SK-N-SH (cell line): ENCODE measurements around the gene SMPD2. TPM values are rescaled to one million over a fixed set of nuclear protein-coding genes. Genes with fewer than 3 reads are reported as not detected.

ENCODE experiments used
- CTCF ChIA-PET: fragments of 300-600, 350-600 bp; formaldehyde crosslinking; extraction: SDS; loops from one replicate; lab custom pipeline; 2021; lab: Yijun Ruan, JAX
- POLR2A ChIA-PET: fragments of 350-600 bp; sonication (Branson Sonifier 250); formaldehyde crosslinking; extraction: SDS; loops from one replicate; lab custom pipeline; 2020; ENCODE audit warnings: antibody characterized with exemption, inconsistent platforms; lab: Yijun Ruan, JAX
- DNase-seq: peaks from one replicate; pipeline ENCODE4 v3.0.0; 2012
- H2AFZ ChIP-seq: fragments of 200-600 bp; sonication (generic); 2 replicates; pipeline ENCODE4 v1.8.1; 2016; ENCODE audit warnings: antibody characterized with exemption, mild to moderate bottlenecking, low read depth
- H3F3A ChIP-seq: fragments of 200-600 bp; sonication (generic); replicated peaks from 2 replicates; pipeline ENCODE3; 2016; ENCODE audit warnings: antibody characterized with exemption, mild to moderate bottlenecking; ENCODE audit not compliant: insufficient read depth
- H3K27ac ChIP-seq, 2 experiments: fragments of 200-500 bp in 1 of 2; fragments of 200-600 bp in 1 of 2; sonication (Bioruptor generic) in 1 of 2; sonication (generic), shearing (Covaris generic) in 1 of 2; 2 replicates each; pipeline versions ENCODE4 v1.5.1 to v1.6.1; 2014 to 2016; ENCODE audit warnings: low read depth in 2 of 2, inconsistent platforms in 1 of 2, low read length in 1 of 2, mild to moderate bottlenecking in 1 of 2, mixed read lengths in 1 of 2
- H3K27me3 ChIP-seq: fragments of 200-600 bp; sonication (generic), shearing (Covaris generic); 2 replicates; pipeline ENCODE4 v1.6.1; 2016; ENCODE audit warnings: mixed run types; ENCODE audit not compliant: insufficient read depth
- H3K36me3 ChIP-seq, 2 experiments: fragments of 200-500 bp in 1 of 2; fragments of 200-600 bp in 1 of 2; sonication (Bioruptor generic) in 1 of 2; sonication (generic) in 1 of 2; replicated peaks in 1 of 2; 2 replicates each; pipeline versions ENCODE3 to v1.5.1; 2014 to 2016; ENCODE audit warnings: low read length in 1 of 2, mild to moderate bottlenecking in 1 of 2; ENCODE audit not compliant: insufficient read depth in 2 of 2, control insufficient read depth in 1 of 2
- H3K4me1 ChIP-seq, 2 experiments: fragments of 200-500 bp in 1 of 2; fragments of 200-600 bp in 1 of 2; sonication (Bioruptor generic) in 1 of 2; sonication (generic), shearing (Covaris generic) in 1 of 2; 2 replicates each; pipeline versions ENCODE4 v1.5.1 to v1.6.1; 2014 to 2016; ENCODE audit warnings: low read depth in 1 of 2, low read length in 1 of 2, mixed run types in 1 of 2; ENCODE audit not compliant: insufficient read depth in 2 of 2, control insufficient read depth in 1 of 2
- H3K4me2 ChIP-seq: fragments of 200-600 bp; sonication (generic), shearing (Covaris generic); 2 replicates; pipeline ENCODE4 v1.6.1; 2017; ENCODE audit warnings: mixed run types
- H3K4me3 ChIP-seq, 2 experiments: fragments of 200-500 bp in 1 of 2; fragments of 200-600 bp in 1 of 2; sonication (Bioruptor generic) in 1 of 2; sonication (generic), shearing (Covaris generic) in 1 of 2; 2 replicates each; pipeline versions ENCODE4 v1.5.1 to v1.8.1; 2014 to 2016; ENCODE audit warnings: low read depth in 2 of 2, inconsistent platforms in 1 of 2, low read length in 1 of 2, mild to moderate bottlenecking in 1 of 2, mixed read lengths in 1 of 2, moderate library complexity in 1 of 2
- H3K79me2 ChIP-seq: fragments of 200-600 bp; sonication (generic); 2 replicates; pipeline ENCODE4 v1.8.1; 2017; ENCODE audit warnings: mild to moderate bottlenecking; ENCODE audit not compliant: insufficient read depth
- H3K9ac ChIP-seq: fragments of 200-600 bp; sonication (generic); 2 replicates; pipeline ENCODE4 v1.6.1; 2017; ENCODE audit warnings: mixed run types
- H3K9me2 ChIP-seq: fragments of 200-600 bp; sonication (generic); 2 replicates; pipeline ENCODE4 v1.6.1; 2017; ENCODE audit warnings: mixed run types
- H3K9me3 ChIP-seq: fragments of 200-600 bp; sonication (generic); 2 replicates; pipeline ENCODE4 v1.6.1; 2017; ENCODE audit warnings: mixed run types, mild to moderate bottlenecking, moderate library complexity
- H4K20me1 ChIP-seq: fragments of 200-600 bp; sonication (generic); 2 replicates; pipeline ENCODE4 v1.6.1; 2017; ENCODE audit warnings: mild to moderate bottlenecking, mixed run types; ENCODE audit not compliant: insufficient read depth
- CHD2 ChIP-seq: fragments of 150-350 bp; IDR thresholded peaks from 2 replicates; pipeline ENCODE4 v1.6.1; 2018; ENCODE audit warnings: low read length; ENCODE audit not compliant: partially characterized antibody
- ELF1 ChIP-seq: IDR thresholded peaks from 2 replicates; pipeline ENCODE4 v1.4.0; 2012
- EP300 ChIP-seq, 2 experiments: IDR thresholded peaks; 2 replicates each; pipeline versions ENCODE4 v1.4.0 to v1.6.1; 2012; ENCODE audit warnings: borderline replicate concordance in 1 of 2, low read depth in 1 of 2, low read length in 1 of 2
- FOXM1 ChIP-seq: IDR thresholded peaks from 2 replicates; pipeline ENCODE4 v1.4.0; 2012; ENCODE audit warnings: low read depth, mild to moderate bottlenecking
- JUND ChIP-seq: IDR thresholded peaks from 2 replicates; pipeline ENCODE4 v1.4.0; 2012
- MEF2A ChIP-seq: IDR thresholded peaks from 2 replicates; pipeline ENCODE4 v1.4.0; 2012; ENCODE audit warnings: low read depth, borderline replicate concordance
- MXI1 ChIP-seq: IDR thresholded peaks from 2 replicates; pipeline ENCODE4 v1.6.1; 2012; ENCODE audit warnings: mild to moderate bottlenecking, low read depth, low read length, improper control_type of control experiment
- NFIC ChIP-seq: IDR thresholded peaks from 2 replicates; pipeline ENCODE4 v1.4.0; 2012; ENCODE audit warnings: borderline replicate concordance
- POLR2AphosphoS5 ChIP-seq: IDR thresholded peaks from 2 replicates; pipeline ENCODE4 v1.6.1; 2012; ENCODE audit warnings: low read depth, low read length
- RXRA ChIP-seq: IDR thresholded peaks from 2 replicates; pipeline ENCODE4 v1.4.0; 2012; ENCODE audit warnings: low read depth, mild to moderate bottlenecking, borderline replicate concordance
- SMC3 ChIP-seq: IDR thresholded peaks from 2 replicates; pipeline ENCODE4 v1.6.1; 2012; ENCODE audit warnings: low read depth, low read length, improper control_type of control experiment
- TCF12 ChIP-seq: IDR thresholded peaks from 2 replicates; pipeline ENCODE4 v1.4.0; 2012
- TEAD4 ChIP-seq: IDR thresholded peaks from 2 replicates; pipeline ENCODE4 v1.4.0; 2012; ENCODE audit warnings: mild to moderate bottlenecking, borderline replicate concordance; ENCODE audit not compliant: insufficient read depth
- WGBS: methylation state at CpG from one replicate; pipeline ENCODE4 v1.1.6; 2017; ENCODE audit warnings: low lambda C conversion rate; 5-methylcytosine and 5-hydroxymethylcytosine counted together
- polyA plus RNA-seq, 3 experiments: library from polyadenylated mRNA; depleted of rRNA; stranded (reverse); fragments of >200 nt; gene quantifications; 2 replicates each; pipeline ENCODE4 v1.2.3, GENCODE V29; 2012
- TF ChIP-seq, protein P1 (sequence below): fragments of 200-600 bp; sonication (generic); IDR thresholded peaks from 2 replicates; pipeline ENCODE4 v1.6.1; 2017; ENCODE audit warnings: antibody characterized with exemption, mild to moderate bottlenecking, moderate library complexity
- TF ChIP-seq, protein P2 (sequence below): IDR thresholded peaks from 2 replicates; pipeline ENCODE4; 2012
- TF ChIP-seq, protein P3 (sequence below): IDR thresholded peaks from 2 replicates; pipeline ENCODE4 v1.4.0; 2012; ENCODE audit warnings: low read depth, borderline replicate concordance

Gene SMPD2
- polyA plus RNA-seq, 1 of the 3 experiments (the other 2 are of a cell fraction): 9.7 TPM

DNA sequence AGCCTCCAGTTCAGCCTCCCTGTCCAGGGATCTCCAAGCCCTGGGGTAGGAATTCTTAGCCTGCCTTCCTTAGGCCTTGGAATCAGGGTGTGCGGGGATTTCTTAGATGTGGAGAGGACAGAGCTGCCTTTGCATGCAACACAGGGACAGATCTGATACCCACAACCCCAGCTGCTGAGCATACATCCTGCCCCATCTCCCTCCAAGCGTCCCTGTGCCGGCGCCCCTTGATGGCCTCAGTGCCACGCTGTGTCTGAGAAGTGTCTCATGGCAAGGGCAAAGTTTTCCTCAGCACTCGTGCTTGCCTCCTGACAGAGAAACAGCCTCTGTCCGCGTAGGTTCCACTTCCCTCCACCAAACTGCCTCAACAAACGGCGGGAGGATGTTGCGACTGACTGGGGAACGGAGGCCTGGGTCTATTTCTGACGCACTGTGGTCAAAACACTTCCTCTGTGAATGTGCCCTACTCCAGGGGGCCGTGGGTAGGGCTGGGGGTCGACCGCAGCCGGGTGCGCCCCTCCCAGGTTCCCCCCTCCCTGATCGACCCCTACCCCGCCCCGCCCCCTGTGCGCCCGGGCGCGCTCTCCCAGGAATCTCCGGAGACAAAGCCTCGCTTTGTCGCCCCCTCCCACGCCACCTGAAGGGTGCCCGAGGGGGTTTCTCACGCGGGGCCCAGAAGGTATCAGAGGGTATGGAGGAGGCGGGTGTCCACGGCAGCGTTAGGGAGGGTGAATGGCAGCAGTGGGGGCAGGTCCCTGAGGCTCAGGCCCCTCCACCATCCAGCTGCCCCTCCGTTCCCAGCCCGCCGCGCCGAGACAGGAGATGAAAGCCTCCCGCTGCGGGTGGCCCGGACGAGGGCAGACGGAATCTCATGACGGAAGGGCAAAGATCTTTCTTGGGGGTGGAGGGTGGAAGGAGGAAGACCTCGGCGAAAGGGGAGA lies 14.2 kb downstream of the SMPD2 start:
- H3K4me3 ChIP-seq: peak overlapping the region; percentile 80 to 97
- CTCF ChIA-PET: interaction anchor here (0.7 to 5.9 kb wide), 8 partner anchors 10 to 267 kb away, joined by 3 to 47 read pairs (median 4); partner anchors contain the start of genes CD164, PPIL6 and SMPD2
- H3F3A ChIP-seq: peaks cover 8% of the 10 kb centered on the region
- peak overlapping the region; percentile 92 for H3K9ac ChIP-seq
- no peaks in the 10 kb centered on the region for H3K9me2 ChIP-seq
- no peaks in the 10 kb centered on the region for H3K9me3 ChIP-seq
- H3K4me2 ChIP-seq: peak overlapping the region; percentile 95
- TF ChIP-seq TCF12 (no peak), CHD2 (no peak), POLR2AphosphoS5 (0 out of 2 replicates have a peak, but pooled peaks have one; percentile 1), MEF2A (no peak)
- TF ChIP-seq, protein P1, sequence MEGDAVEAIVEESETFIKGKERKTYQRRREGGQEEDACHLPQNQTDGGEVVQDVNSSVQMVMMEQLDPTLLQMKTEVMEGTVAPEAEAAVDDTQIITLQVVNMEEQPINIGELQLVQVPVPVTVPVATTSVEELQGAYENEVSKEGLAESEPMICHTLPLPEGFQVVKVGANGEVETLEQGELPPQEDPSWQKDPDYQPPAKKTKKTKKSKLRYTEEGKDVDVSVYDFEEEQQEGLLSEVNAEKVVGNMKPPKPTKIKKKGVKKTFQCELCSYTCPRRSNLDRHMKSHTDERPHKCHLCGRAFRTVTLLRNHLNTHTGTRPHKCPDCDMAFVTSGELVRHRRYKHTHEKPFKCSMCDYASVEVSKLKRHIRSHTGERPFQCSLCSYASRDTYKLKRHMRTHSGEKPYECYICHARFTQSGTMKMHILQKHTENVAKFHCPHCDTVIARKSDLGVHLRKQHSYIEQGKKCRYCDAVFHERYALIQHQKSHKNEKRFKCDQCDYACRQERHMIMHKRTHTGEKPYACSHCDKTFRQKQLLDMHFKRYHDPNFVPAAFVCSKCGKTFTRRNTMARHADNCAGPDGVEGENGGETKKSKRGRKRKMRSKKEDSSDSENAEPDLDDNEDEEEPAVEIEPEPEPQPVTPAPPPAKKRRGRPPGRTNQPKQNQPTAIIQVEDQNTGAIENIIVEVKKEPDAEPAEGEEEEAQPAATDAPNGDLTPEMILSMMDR: no peak
- POLR2A ChIA-PET: interaction anchor here (0.6 to 4.6 kb wide), 6 partner anchors 8 to 73 kb away, joined by 3 to 43 read pairs (median 4); partner anchors contain the start of genes CD164, PPIL6, SMPD2 and ZBTB24
- H3K36me3 ChIP-seq: peaks cover 10 to 17% of the 10 kb centered on the region in 2 experiments
- DNase-seq: peak; percentile 78
- H2AFZ ChIP-seq: peak overlapping the region; percentile 65; the same call in 1 of the 2 replicates
- H3K79me2 ChIP-seq: peaks cover 31% of the 10 kb centered on the region; the same call in 1 of the 2 replicates
- H3K27ac ChIP-seq: peak overlapping the region; percentile 51 to 90; a peak in 3 of 4 replicates
- H4K20me1 ChIP-seq: no peaks in the 10 kb centered on the region
- 8% methylated on average over 41 of the region's 48 CpGs for WGBS
- H3K27me3 ChIP-seq: no peaks in the 10 kb centered on the region
- H3K4me1 ChIP-seq: peaks cover 0 to 25% of the 10 kb centered on the region in 2 experiments; a peak in 3 of 4 replicates

DNA sequence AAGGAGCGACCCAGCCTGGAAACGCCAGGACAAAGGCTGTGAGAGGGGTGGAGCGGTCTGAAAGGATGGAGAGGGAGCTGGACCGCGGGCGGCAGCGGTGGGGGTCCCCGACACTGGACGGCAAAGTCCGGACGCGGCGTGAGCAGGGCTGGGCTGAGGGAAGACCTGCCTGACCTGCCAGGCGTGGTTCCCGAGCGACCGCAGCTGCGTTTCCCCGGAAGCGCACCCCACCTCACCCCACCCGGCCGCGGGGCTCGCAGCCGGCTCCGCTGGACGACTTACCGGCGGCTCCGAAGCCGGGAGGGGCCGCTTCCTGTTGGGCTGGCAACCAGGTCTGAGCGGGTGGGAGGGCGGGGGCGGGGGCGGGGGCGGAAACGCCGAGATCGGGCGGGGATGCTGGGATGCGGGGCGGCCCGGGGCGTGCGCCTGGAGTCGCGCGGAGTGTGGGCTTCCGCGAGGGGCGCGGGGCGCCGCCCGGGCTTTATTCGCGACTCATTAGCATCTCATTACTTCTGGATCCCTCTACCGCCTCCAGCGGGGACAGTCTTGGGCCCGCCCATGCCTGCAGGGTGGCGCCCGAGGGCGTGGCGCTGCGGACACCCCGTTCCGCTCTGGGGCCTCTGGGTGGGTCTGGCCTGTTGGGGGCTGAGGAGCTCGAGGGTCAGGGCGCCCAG lies 15.1 kb downstream of the SMPD2 start, which contains the start of gene MICAL1:
Gene MICAL1 (minus strand): TSS at position 336 of the 674 bp plus-strand sequence. CDS start 1,576 bp downstream, outside the sequence.
- H2AFZ ChIP-seq: peak within 1 kb of the TSS; percentile 75
- peaks cover 0 to 25% of the 10 kb centered on the region in 2 experiments; a peak in 3 of 4 replicates for H3K4me1 ChIP-seq
- H3K79me2 ChIP-seq: peaks cover 31% of the 10 kb centered on the region; the same call in 1 of the 2 replicates
- no peaks in the 10 kb centered on the region for H3K9me3 ChIP-seq
- H4K20me1 ChIP-seq: no peaks in the 10 kb centered on the region
- ChIA-PET POLR2A (interaction anchor here (0.6 to 4.6 kb wide), 7 partner anchors 9 to 880 kb away, joined by 3 to 43 read pairs (median 3); partner anchors contain the start of genes CD164, PPIL6, SMPD2 and ZBTB24), CTCF (interaction anchor here (0.9 to 5.9 kb wide), 7 partner anchors 11 to 267 kb away, joined by 3 to 47 read pairs (median 5); partner anchors contain the start of genes CD164, PPIL6, SMPD2 and ZBTB24)
- H3K9me2 ChIP-seq: no peaks in the 10 kb centered on the region
- H3F3A ChIP-seq: peaks cover 11% of the 10 kb centered on the region
- DNase-seq: peak; percentile 94
- H3K4me2 ChIP-seq: peak within 1 kb of the TSS; percentile 95
- H3K4me3 ChIP-seq: peak within 1 kb of the TSS; percentile 80 to 97
- peak within 1 kb of the TSS; percentile 51 to 90 for H3K27ac ChIP-seq
- H3K27me3 ChIP-seq: no peaks in the 10 kb centered on the region
- peak within 1 kb of the TSS; percentile 92 for H3K9ac ChIP-seq
- H3K36me3 ChIP-seq: peaks cover 10 to 14% of the 10 kb centered on the region in 2 experiments
- WGBS: 0% methylated on average over 19 of the region's 70 CpGs
- peak; percentile 50; the same call in 1 of the 2 replicates for TF ChIP-seq ELF1
- peak; percentile 43 for TF ChIP-seq MXI1
- no peak for TF ChIP-seq SMC3
- TF ChIP-seq FOXM1: no peak
- no peak for TF ChIP-seq CHD2
- TF ChIP-seq, protein P2, sequence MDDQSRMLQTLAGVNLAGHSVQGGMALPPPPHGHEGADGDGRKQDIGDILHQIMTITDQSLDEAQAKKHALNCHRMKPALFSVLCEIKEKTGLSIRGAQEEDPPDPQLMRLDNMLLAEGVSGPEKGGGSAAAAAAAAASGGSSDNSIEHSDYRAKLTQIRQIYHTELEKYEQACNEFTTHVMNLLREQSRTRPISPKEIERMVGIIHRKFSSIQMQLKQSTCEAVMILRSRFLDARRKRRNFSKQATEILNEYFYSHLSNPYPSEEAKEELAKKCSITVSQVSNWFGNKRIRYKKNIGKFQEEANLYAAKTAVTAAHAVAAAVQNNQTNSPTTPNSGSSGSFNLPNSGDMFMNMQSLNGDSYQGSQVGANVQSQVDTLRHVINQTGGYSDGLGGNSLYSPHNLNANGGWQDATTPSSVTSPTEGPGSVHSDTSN: 0 out of 2 replicates have a peak, but pooled peaks have one; percentile 7
- no peak for TF ChIP-seq RXRA
- TF ChIP-seq, protein P1: peak; percentile 40
- 0 out of 2 replicates have a peak, but pooled peaks have one; percentile 7 for TF ChIP-seq NFIC
- TF ChIP-seq TEAD4: no peak
- TF ChIP-seq, protein P3, sequence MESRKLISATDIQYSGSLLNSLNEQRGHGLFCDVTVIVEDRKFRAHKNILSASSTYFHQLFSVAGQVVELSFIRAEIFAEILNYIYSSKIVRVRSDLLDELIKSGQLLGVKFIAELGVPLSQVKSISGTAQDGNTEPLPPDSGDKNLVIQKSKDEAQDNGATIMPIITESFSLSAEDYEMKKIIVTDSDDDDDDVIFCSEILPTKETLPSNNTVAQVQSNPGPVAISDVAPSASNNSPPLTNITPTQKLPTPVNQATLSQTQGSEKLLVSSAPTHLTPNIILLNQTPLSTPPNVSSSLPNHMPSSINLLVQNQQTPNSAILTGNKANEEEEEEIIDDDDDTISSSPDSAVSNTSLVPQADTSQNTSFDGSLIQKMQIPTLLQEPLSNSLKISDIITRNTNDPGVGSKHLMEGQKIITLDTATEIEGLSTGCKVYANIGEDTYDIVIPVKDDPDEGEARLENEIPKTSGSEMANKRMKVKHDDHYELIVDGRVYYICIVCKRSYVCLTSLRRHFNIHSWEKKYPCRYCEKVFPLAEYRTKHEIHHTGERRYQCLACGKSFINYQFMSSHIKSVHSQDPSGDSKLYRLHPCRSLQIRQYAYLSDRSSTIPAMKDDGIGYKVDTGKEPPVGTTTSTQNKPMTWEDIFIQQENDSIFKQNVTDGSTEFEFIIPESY: no peak
- TF ChIP-seq EP300 (IDR thresholded peaks at IDR 0.05; ENCODE audit: borderline replicate concordance in 1 of 2, low read depth in 1 of 2, low read length in 1 of 2): no peak
- no peak for TF ChIP-seq JUND
